Neutrophil (primary cell): ENCODE results near the gene PKP3.

ENCODE experiments used
- H3K27ac ChIP-seq: fragments of 200-600 bp; sonication (generic); 2 replicates; pipeline ENCODE4 v1.5.1; 2016; ENCODE audit warnings: mild to moderate bottlenecking, moderate library complexity
- H3K27me3 ChIP-seq: fragments of 200-600 bp; sonication (generic); 2 replicates; pipeline ENCODE4 v1.6.0; 2016; ENCODE audit warnings: mild to moderate bottlenecking
- H3K36me3 ChIP-seq: fragments of 200-600 bp; sonication (generic); 2 replicates; pipeline ENCODE4 v1.5.1; 2017
- H3K4me1 ChIP-seq, 2 experiments: fragments of 200-600 bp in 1 of 2; sonication (generic) in 1 of 2; 1 replicate in 1 of 2; 2 replicates in 1 of 2; pipeline versions ENCODE4 v1.5.1 to v1.6.1; 2013 to 2016; ENCODE audit warnings: low read depth in 1 of 2, low read length in 1 of 2, mild to moderate bottlenecking in 1 of 2, moderate library complexity in 1 of 2; ENCODE audit not compliant: control insufficient read depth in 1 of 2, insufficient read depth in 1 of 2
- H3K4me3 ChIP-seq, 2 experiments: fragments of 200-600 bp in 1 of 2; sonication (generic) in 1 of 2; 1 replicate in 1 of 2; 2 replicates in 1 of 2; pipeline ENCODE4 v1.5.1; 2013 to 2016; ENCODE audit warnings: low read depth in 1 of 2, low read length in 1 of 2, mild to moderate bottlenecking in 1 of 2, moderate library complexity in 1 of 2
- H3K9me3 ChIP-seq: fragments of 200-600 bp; sonication (generic); 2 replicates; pipeline ENCODE4 v1.5.1; 2016
- TF ChIP-seq, protein P1 (sequence below): fragments of 200-600 bp; sonication (generic); IDR thresholded peaks from 2 replicates; pipeline ENCODE4 v1.5.1; 2016; ENCODE audit warnings: antibody characterized with exemption

Gene PKP3

DNA sequence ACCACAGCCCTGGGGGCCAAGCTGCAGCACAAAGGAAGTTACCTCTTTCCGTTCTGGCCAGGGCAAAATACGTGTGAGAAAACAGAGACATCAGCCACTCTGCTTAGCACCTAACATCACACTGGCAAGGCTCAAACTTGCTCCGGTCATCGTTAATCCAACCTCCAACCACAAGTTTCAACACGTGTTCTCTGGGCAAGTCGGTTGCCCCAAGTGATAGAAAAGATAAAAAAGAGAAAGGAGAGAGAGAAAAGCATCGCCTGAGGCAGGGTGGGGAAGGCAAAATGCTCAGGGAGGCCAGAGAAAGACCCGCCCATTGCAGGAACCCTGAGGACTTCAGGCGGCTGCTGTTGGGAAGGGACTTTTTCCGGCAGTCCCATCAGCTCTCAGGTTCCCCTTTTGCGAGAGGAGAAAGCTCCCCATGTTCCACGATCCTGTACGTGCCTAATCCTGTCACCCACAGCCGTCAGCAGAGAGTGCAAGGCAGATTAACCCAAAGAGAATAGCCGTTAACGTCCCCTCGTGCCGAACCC is 43.2 kb upstream of the PKP3 start:
- peak overlapping the region; percentile 62 for H3K27ac ChIP-seq
- H3K4me1 ChIP-seq, result peaks cover 30 to 45% of the 10 kb centered on the region in 2 experiments

DNA sequence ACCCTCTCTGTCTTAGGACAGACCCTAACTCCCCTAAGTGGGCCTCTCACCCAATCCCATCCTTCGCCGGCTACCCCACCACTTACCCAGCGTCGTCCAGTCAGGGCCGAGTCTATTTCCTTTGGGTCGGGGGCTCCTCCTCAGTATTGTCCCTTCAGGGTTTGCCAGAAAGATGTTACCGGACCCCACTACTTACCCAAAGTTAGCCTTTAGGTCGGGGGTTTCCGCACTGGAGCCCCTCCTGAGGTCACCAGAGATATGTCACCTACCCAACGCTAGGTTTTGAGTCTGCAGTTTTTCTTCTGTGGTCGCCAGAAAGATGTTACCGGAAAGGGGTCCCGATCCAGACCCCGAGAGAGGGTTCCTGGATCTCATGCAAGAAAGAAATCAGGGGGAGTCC is 42.6 kb upstream of the PKP3 start:
- Histone ChIP-seq H3K4me1 (peaks cover 31 to 46% of the 10 kb centered on the region in 2 experiments), H3K27ac (peak overlapping the region; percentile 62), H3K36me3 (no peaks in the 10 kb centered on the region), H3K4me3 (no peak overlapping the region), H3K9me3 (no peaks in the 10 kb centered on the region), H3K27me3 (peaks cover 73% of the 10 kb centered on the region)
- TF ChIP-seq, protein P1, sequence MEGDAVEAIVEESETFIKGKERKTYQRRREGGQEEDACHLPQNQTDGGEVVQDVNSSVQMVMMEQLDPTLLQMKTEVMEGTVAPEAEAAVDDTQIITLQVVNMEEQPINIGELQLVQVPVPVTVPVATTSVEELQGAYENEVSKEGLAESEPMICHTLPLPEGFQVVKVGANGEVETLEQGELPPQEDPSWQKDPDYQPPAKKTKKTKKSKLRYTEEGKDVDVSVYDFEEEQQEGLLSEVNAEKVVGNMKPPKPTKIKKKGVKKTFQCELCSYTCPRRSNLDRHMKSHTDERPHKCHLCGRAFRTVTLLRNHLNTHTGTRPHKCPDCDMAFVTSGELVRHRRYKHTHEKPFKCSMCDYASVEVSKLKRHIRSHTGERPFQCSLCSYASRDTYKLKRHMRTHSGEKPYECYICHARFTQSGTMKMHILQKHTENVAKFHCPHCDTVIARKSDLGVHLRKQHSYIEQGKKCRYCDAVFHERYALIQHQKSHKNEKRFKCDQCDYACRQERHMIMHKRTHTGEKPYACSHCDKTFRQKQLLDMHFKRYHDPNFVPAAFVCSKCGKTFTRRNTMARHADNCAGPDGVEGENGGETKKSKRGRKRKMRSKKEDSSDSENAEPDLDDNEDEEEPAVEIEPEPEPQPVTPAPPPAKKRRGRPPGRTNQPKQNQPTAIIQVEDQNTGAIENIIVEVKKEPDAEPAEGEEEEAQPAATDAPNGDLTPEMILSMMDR, result no peak

More for the DNA sequence above, 43.2 kb upstream of the PKP3 start:
- TF ChIP-seq, protein P1, result no peak
- Histone ChIP-seq H3K27me3 (peaks cover 70% of the 10 kb centered on the region), H3K4me3 (peak overlapping the region in 1 of 2 experiments; percentile 50), H3K36me3 (no peaks in the 10 kb centered on the region), H3K9me3 (no peaks in the 10 kb centered on the region)

DNA sequence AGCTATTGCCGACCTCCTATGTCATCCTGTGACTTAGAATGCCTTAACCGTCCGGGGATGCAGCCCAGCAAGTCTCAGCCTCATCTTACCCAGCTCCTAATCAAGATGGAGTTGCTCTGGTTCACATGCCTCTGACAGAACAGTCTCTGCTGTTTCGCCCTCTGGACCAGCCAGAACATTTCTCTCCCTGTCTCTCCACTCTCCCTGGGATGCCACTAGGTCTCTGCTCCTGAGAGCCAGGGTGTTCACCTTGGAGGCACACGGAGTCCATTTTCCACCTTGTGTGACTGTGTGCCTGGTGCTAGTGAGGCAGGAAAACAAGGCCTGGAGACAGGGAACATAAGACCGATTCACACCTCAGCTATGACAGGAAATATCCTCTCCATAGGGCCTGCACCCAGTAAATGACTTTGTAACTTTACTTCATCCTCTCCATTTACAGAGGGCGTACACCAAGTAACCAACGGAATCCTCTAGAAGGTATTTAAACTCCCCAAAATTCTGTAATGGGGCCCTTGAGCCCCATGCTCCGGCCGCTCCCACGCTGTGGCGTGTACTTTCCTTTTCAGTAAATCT is 41.5 kb upstream of the PKP3 start:
- peak overlapping the region; percentile 45 for H3K27ac ChIP-seq

DNA sequence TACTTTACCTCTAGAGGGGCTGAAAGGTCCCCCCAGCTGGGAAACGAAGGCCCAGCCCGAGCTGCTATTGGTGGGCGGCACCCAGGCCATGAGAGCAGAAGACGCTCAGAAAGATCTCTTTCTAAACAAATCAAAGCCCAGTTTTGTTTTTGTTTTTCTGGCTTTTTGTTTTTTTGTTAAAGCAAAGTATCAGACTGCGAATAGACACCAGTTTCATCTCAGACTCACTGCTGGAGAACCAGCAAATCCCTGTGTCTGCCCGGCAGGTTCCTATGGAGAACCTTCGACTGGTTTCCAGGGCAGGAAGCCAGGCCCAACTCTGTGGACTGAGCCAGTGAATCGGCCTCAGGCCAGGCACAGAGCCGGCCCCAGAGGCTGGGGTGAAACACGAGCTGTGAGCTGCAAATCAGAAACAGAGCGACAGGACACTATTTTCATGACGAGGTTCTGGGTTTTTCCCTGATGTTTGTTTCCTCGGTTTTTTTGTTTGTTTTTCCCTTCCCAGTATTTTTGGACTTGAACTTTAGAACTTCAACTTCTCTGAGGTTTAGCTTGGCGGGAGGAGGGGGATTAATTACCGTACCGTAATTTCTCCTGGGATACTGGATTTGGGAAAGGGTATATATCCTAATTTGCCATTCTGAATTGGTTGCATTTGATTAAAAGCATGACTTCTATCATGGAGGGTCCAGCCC is 40.7 kb upstream of the PKP3 start:
- TF ChIP-seq, protein P1, result no peak
- Histone ChIP-seq H3K27ac (peak overlapping the region; percentile 45), H3K9me3 (no peaks in the 10 kb centered on the region), H3K36me3 (no peaks in the 10 kb centered on the region), H3K27me3 (peaks cover 66% of the 10 kb centered on the region), H3K4me3 (no peak overlapping the region), H3K4me1 (peaks cover 27 to 46% of the 10 kb centered on the region in 2 experiments)

More for the DNA sequence above, 41.5 kb upstream of the PKP3 start:
- peaks cover 31 to 46% of the 10 kb centered on the region in 2 experiments for H3K4me1 ChIP-seq
- H3K27me3 ChIP-seq, result peaks cover 69% of the 10 kb centered on the region
- TF ChIP-seq, protein P1, result no peak
- no peak overlapping the region for H3K4me3 ChIP-seq
- no peaks in the 10 kb centered on the region for H3K9me3 ChIP-seq
- H3K36me3 ChIP-seq, result no peaks in the 10 kb centered on the region

DNA sequence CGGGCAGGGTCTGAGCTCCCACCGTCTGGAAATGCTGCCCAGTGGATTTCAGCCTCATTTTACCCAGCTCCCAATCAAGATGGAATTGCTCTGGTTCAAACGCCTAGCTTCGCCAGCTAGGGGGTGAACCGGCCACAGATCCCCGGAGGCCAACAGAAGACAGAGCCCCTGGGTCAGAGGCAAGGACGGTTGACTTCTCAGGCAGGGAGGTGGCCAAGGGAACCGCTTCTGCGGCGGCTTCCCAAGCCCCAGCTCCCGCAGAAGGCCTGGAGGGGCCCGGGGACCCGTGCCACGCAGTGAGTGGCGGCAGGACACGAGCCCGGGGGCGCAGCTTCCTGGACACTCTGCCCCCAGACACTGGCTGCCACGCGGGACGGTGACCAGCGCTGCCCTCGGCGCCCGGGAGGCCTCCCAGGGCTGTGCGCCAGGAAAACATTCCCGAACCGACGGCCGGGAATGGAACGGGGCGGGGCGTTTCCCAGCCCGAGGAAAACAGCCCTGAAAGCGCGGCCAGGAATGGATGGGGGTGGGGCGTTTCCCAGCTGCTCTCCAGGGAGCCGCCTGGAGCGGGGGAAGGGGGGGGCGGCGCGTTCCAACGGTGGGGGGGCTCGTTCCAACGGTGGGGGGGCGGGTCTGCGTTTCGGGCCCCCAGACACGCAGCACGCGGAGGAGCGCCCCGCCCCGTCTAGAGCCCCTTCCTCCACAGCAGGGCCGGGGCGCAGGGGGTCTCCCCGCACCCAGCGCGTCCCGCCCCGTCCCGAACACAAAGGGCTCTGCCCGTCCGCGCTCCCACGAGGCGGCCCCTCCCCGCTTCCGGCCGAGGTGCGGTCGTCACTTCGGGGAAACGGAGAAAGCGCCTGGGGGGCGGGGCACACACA is 38.2 kb upstream of the PKP3 start:
- Histone ChIP-seq H3K36me3 (no peaks in the 10 kb centered on the region), H3K9me3 (no peaks in the 10 kb centered on the region), H3K27me3 (peaks cover 55% of the 10 kb centered on the region), H3K27ac (peak overlapping the region; percentile 89), H3K4me1 (peaks cover 17 to 36% of the 10 kb centered on the region in 2 experiments), H3K4me3 (peak overlapping the region; percentile 65 to 70)
- TF ChIP-seq, protein P1, result peak; percentile 38
